ENCODE measurements around the gene GALNT2. TPM values are rescaled to one million over a fixed set of nuclear protein-coding genes. Genes with fewer than 3 reads are reported as not detected.
A peak's percentile ranks its signal among the peaks of the same experiment; 100 is the strongest.

GALNT2 gene
- total and polyA plus RNA-seq, 9 of the 15 experiments (the other 6 are each of a cell fraction or from before 2014, with no cell fraction given), result 1.6 to 106 (median 51.9) TPM

- H3K27ac ChIP-seq (ENCODE audit: extremely low read depth, low read depth, low read length), result no peak overlapping the region
- CTCF ChIA-PET (ENCODE audit: low intra/inter-chr PET ratio), result no interaction called here
- H3K27me3 ChIP-seq (ENCODE audit: control insufficient read depth in 2 of 2, insufficient read depth in 2 of 2, low read length in 2 of 2), result no peaks in the 10 kb centered on the region
- DNase-seq (ENCODE audit: extremely low read depth in 1 of 4, low spot score in 3 of 4), result no peak
- H3K9ac ChIP-seq (ENCODE audit: insufficient read depth in 1 of 2, low read depth in 2 of 2, low read length in 2 of 2), result no peak overlapping the region
- no peak overlapping the region for H3K4me3 ChIP-seq
- BruUV-seq (replicated peaks), result no TSS peak
- H2AFZ ChIP-seq (ENCODE audit: low read depth, low read length), result no peak overlapping the region
- POLR2A ChIA-PET, result interaction anchor here (0.5 kb wide), 1 partner anchor 17 kb away, joined by 3 read pairs; no protein-coding TSS in a partner anchor
- H3K9me3 ChIP-seq (replicated peaks; ENCODE audit: control insufficient read depth, insufficient read depth, low read depth, low read length), result no peaks in the 10 kb centered on the region
- intact Hi-C loops (cut with micrococcal nuclease) (no loop called here), in situ Hi-C loops (cut with MboI) (no loop called here)
- no peak for ATAC-seq
- no peak overlapping the region for H3K4me2 ChIP-seq (ENCODE audit: insufficient read depth, low read length)
- H3K79me2 ChIP-seq (ENCODE audit: control insufficient read depth, insufficient read depth, low read length), result peaks cover 17% of the 10 kb centered on the region; the same call in 2 of the 3 replicates
- FAIRE-seq, result peak; percentile 32
- peaks cover 4% of the 10 kb centered on the region for H3K9me1 ChIP-seq (ENCODE audit: control insufficient read depth, insufficient read depth, low read length)
- H3K4me1 ChIP-seq (replicated peaks in 1 of 2; ENCODE audit: control insufficient read depth in 2 of 2, insufficient read depth in 2 of 2, low read length in 2 of 2), result no peaks in the 10 kb centered on the region
- TF ChIP-seq CTCF (IDR thresholded peaks at IDR 0.05 in 2 of 3, conservative IDR thresholded peaks at IDR 0.05 in 1 of 3; ENCODE audit: insufficient read depth in 2 of 3, low read depth in 1 of 3, low read length in 3 of 3) (peak in 1 of 3 experiments; percentile 10; a peak in 1 of 6 replicates), NCOA6 (IDR thresholded peaks at IDR 0.05) (no peak)
- 74% methylated on average over 2 of the region's 2 CpGs for WGBS (ENCODE audit: insufficient coverage, low coverage, missing lambda C conversion rate)
- H3K36me3 ChIP-seq (ENCODE audit: control insufficient read depth, insufficient read depth, low read length), result peaks cover 4% of the 10 kb centered on the region; the same call in 1 of the 3 replicates
- peaks cover 5% of the 10 kb centered on the region; the same call in 1 of the 2 replicates for H4K20me1 ChIP-seq (replicated peaks; ENCODE audit: control insufficient read depth, insufficient read depth, low read length)
These were observed 155.6 kb downstream of the GALNT2 start for GRCh38 chr1:230222678-230223077.

Measured in K562 (cell line).